CD4-positive, alpha-beta T cell treated with Interferon gamma for 1 hour (primary cell): Measurements from ENCODE around the gene ACTR3.
A peak's percentile ranks its signal among the peaks of the same experiment; 100 is the strongest.
"Not testable (repeated sequence)": the region's sequence is repeated elsewhere in the genome, so short reads cannot be mapped to it uniquely, and the experiment has no call there.

Experiments
- DNase-seq: peaks from one replicate; pipeline ENCODE4 v3.0.0-alpha.2; 2020

The ACTR3 gene

DNA sequence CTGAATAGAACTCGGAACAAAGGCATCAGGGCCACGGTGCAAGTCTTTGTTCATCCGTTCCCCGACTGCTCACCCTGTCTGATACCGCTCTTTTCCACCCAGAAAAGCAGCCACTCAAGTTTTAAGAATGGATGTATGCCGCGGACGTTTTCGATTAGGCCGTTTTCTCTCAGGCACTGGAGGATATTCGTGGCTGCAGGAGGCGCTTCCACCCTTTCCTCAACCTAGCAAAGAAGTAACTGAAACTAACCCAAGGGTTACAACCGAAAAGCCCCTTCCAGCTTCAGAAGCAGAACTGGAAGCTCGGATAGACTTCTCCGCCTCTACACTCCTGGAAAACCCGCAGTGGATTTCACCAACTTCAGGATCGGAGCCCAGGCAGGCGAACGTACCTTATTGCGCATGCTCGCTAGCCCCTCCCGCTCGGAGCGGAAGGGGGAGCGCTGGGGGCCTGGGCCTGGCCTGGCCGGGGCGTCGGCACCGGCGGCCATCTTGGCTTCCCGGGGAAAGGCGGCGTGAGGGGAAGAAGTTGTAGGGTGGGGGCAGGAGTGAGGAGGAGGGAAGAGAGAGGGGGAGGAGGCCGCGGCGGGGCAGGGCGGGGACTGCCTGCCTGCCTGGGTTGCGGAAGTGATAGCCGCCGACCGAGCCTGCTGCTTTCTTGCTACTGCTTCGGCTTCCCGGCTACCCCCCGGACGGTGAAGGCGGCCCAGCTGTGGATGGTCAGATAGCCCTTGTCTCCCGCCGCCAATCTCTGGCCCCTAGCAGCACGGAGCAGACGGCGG is at the start of gene ACTR3:
TSS of gene ACTR3 (plus strand) at position 619 of the 782 bp plus-strand sequence. CDS start 191 bp downstream, outside the sequence.
- peak; percentile 99 for DNase-seq

DNA sequence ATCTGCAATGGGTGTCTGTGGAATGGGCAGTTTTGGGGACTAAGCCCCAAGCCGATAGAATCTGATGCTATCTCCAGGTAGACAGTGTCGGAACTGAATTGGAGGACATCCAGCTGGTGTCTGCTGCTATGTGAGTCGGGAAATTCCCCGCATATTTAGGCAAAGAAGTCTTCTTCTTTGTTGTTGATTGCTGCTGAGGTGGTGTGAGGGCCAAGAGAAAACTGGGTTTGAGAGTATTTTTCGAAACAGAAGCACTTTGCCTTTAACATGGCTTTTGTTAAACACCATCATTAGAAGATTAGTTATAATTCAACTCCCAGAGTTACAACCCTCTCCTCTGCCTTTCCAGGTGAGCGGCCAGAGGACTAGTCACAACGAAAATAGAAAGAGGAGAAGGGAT is 49.4 kb upstream of the ACTR3 start:
- no peak for DNase-seq

DNA sequence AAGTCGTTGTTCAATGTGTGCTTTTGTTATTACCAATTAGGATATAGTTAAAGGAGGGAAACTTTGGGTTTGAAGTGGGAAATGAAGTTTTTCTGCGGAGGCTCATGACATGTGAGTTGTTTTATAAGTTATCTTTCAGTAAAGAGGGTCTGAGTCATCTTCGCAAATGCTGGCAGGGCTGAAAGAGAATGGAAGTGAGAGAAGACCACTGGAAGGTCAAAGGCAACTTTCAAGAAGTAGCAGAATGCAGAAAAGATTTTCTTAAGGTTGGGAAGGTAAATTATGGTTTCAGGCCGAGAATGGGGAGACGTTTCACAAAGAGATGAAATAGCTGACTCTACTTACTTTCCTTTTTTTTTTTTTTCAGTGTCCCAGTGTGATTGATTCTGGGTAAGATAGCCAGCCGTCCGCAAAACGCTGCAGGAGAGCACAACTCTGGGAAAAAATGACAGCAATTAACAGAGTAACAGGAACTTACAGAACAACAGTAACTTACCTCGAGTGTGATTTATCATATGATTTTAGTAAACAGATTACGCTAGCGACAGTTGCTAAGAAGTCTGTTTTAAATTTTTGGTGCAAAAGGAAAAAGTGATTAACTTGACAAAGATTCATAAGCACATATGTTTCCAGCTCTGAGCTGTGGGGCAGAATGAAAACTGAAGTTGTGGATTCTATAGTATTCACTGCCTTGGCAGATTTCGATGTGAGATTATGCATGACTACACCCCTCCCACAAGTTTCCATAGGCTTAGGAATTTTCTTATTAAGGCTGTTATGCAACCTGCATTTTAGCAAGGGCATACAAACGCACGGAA is 46.8 kb upstream of the ACTR3 start:
- no peak for DNase-seq

DNA sequence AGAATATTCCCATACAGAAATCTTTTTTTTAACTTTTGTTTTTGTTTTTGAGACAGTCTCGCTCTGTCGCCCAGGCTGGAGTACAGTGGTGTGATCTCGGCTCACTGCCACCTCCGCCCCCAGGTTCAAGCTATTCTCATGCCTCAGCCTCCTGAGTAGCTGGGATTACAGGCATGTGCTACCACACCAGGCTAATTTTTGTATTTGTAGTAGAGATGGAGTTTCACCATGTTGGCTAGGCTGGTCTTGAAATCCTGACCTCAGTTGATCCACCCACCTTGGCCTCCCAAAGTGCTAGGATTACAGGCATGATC is 46.2 kb upstream of the ACTR3 start:
- DNase-seq, result not testable (repeated sequence)

DNA sequence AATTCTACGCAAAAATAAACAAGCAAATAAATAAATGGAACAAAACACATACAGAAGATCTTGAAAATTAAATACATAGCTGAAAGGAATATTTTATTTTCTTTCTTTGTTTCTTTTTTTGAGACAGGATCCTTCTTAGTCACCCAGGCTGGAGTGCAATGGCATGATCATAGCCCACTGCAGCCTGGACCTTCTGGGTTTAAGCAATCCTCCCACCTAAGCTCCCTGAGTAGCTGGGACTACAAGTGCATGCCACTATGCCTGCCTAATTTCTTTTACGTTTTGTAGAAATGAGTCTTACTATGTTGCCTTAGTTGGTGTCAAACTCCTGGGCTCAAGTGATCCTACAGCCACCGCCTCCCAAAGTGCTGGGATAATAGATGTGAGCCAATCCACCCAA is 44.6 kb upstream of the ACTR3 start:
- no peak for DNase-seq

DNA sequence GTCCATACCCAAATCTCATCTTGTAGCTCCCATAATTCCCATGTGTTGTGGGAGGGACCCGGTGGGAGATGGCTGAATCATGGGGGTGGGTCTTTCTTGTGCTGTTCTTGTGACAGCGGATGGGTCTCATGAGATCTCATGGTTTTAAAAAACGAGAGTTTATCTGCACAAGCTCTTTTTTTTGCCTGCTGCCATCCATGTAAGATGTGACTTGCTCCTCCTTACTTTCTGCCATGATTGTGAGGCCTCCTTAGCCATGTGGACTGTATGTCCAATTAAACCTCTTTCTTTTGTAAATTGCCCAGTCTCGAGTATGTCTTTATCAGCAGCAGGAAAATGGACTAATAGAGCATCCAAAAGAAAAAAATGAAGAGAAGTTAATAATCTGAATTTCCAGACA is 44.1 kb upstream of the ACTR3 start:
- not testable (repeated sequence) for DNase-seq

DNA sequence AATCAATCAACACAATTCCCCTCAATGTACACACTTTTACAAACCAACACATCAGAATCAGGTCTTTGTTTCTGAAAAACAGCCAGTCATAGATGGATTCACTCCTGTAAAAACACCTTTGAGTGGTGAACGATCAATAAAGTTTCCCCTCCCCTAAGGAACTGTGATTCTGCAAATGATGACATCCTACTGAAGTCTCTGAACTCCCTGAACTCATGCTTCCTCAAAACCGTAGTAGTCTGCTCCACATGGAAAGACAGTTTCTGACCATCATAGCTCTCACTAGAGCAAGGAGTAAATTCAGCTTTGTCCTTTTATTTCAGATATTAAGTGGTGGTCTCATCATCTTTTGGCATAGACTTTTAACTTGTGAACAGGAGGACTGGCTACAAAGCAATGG is 43.5 kb upstream of the ACTR3 start:
- DNase-seq, result no peak

DNA sequence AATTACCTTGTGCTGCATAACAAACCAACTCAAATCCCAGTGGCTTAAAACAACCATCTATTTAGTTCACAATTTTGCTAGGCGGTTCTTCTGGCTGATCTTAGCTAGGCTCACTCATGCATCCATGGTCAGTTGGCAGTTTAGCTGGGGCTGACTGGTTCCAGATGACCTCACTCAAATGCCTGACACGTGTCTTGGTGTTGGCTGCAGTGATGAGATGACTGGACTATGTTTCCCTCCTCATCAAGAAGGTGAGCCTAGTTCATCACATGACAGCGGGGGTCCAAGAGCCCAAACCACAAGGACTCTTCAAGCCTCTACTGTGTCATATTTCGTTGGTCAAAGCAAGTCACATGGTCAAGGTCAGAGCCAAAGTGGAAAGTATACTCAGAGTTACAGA is 42.7 kb upstream of the ACTR3 start:
- DNase-seq, result no peak

DNA sequence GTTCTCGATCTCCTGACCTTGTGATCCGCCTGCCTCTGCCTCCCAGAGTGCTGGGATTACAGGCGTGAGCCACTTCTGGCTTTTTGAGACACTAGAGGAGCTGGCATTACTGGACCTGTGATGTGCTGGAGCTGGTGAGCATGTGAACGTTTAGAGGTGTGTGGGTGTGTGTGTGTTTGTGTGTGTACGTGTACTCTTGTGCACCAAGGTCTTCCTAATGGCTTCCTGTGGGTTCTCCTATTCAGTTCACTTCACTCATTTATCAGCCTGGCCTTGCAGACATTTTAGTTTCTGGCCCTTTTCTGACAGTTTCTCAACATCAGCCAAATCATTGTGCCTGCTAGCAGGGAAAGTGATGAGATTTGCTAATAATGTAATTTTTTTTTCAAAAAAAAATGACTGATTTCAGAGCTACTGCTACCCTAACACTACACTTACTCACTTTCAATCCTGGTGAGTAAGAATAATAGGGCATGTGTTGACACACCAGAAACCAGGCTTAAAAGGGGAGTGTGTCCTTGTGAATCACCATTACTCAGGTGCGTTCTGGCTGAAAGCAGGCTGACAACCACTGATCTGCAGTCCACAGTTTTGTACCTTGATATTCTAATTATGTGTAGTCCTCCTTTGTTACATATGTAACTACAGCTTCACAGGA is 41.0 kb upstream of the ACTR3 start:
- no peak for DNase-seq

DNA sequence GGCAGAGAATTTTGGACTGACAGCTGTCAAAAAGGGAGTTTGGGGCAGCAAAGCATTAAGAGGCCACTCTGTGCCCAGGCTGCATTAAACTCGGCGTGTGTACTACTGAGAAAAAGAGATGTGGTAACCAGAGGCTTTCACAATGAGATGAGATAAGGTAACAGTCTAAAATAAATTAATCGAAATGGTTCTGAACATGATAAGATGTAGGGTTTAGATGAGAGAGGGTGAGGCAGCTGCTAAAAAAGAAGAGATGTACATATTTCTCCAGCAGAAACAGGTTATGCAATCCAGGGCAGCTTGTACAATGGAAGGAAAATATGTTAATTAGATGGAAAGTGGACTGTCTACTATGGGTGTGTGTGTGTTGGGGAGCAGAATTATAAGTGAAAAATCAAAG is 39.2 kb upstream of the ACTR3 start:
- no peak for DNase-seq

DNA sequence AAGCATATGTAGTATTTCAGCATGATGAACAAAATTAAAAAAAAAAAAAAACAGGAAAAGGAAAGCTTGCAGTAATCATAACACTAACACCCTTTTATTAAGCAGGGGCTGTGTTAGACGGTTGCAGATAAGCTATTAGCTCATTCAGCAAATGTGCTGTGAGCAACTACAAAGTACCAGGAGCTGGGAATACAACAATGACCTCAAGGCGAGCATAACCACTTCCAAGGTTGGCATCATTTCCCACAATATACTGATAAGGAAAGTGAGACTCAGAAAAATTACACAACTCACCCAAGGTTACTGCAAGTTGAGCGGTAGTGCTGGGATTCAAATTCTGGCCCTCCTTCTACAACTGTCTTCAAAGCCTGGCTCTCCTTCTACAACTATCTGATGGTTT is 38.2 kb upstream of the ACTR3 start:
- no peak for DNase-seq

DNA sequence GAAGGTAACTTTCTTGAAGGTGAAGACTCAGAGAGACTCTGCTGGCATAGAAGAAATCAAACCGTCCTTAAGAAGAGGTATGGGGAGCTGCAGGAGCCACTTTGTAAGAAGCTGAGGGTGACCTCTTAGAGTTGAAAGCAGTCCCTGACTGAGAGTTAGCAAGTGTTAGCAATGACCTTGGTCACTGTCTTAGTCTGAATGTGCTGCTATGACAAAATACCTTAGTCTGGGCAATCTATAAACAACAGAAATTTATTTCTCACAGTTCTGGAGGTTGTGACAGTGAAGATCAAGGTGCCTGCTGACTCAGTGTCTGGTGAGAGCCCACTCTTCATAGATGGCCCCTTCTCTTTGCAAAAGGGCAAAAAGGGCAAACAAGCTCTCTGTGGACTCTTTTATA is 35.7 kb upstream of the ACTR3 start:
- DNase-seq, result no peak

DNA sequence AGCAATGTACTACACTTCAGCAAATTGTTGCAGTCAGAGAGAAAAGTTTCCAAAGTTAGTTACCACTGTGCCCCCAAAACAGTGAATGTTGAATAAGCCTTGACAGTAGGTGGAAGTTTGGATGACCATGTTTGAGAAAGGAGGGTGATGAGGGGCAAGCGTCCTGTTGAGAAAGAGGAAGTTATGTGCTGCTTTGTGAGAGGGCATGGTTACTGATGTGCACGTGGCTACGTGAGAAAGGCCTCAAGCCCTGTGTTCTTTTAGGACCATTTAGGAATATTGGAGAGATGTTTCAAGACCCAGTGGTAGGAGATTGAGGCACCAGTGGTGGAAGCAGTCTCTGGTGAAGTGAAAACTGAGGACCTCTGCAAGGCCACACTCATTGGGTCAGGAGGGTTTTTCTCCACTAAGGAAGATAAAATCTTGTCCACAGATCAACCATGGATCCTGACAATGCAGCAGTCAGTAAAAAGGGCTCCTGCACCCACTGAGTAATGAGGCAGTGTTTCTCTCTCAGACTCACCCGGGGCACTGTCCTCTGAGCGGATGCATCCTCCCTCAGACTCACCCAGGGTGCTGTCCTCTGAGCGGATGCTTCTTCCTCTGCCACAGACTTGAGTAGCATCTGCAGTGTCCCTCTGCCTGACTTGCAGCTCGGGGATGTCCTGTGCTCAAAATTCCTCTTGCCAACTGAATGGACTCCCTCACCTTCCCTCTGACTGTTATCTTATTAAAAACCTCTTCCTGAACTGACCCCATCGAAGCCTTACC is 34.7 kb upstream of the ACTR3 start:
- peak; percentile 10 for DNase-seq

DNA sequence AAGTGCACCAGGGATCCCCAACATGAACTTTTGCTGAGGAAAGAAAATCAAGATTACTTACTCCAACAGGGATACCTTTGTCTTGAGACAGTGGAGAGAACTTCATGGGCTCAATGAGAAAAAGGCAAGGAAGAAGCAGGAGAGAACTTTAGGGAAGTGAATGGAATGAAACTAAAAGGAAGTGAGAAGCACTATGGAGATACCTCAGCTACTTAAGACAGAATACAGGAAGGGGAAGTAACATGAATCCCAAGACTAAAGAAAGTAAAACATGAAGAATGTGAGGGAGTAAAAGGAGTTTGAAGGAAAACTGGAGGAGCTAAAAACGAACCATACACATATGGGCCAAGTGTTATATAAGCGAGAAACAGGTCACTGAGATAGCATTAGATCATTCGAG is 32.4 kb upstream of the ACTR3 start:
- no peak for DNase-seq

DNA sequence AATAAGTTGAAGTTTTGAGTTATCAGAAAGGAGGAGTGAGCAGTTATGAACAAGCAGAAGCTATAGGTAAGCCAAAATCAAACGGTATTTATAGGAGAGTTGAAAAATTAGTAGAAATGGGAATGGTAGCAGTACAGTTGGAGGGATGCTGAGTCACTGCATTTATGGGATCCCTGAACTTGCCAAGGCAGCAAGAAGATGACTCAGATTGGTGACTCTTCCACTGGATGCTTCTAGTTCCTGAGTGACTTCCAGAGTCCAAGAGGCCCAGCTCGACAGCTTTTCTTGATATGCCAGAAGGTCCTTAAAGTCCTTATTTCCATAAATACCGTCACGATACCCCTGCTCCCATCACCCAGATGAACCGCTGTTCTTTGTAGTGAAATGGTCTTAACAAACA is 31.1 kb upstream of the ACTR3 start:
- DNase-seq, result no peak

DNA sequence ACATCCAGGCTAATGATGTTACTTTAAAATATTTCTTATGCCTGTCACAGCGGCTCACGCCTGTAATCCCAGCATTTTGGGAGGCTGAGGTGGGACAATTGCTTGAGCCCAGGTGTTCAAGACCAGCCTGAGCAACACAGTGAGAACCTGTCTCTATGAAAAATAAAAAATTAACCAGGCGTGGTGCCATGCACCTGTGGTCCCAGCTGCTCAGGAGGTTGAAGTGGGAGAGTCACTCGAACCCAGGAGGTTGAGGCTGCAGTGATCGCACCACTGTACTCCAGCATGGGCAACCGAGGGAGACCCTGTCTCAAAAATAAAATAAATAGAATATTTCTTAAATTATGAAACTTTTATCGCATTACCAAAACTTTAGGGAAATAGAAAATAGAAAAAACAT is 28.1 kb upstream of the ACTR3 start:
- DNase-seq, result no peak

DNA sequence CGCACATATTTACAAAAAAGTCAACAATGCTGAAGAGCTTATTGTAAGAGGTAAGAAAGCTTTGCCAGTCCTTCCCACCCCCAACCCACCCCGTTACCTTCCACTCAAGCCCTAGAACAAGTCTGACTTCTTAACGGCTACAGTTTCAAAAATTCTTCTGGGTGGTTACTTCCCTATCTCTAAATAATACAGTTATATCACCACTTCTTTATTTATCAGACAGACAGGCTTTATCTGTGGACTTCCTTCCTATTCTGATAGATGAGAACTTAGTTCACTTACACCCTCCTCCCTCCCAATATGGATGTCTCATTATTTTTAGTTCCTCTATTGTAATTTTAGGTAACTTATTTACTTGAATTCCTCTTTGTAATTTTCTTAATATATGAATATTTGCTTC is 26.7 kb upstream of the ACTR3 start:
- no peak for DNase-seq

DNA sequence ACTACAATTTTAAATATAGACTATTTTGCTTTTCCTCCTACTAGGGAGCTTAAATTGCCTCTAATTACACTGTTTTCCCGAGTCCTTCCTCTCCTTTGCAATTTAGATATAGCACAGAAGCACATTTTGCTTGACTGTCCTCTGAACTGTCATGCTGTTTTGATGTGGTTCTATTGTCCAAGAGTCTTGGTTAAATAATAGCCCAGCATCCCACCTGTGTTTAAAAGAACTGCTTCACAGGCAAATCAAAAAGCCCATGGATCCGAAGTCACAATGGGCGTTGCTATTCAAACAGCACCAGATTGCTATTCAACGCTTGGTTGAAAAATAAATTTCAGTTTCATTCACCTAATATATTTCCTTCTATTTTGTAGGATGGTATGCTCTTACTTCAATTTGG is 22.3 kb upstream of the ACTR3 start:
- no peak for DNase-seq

DNA sequence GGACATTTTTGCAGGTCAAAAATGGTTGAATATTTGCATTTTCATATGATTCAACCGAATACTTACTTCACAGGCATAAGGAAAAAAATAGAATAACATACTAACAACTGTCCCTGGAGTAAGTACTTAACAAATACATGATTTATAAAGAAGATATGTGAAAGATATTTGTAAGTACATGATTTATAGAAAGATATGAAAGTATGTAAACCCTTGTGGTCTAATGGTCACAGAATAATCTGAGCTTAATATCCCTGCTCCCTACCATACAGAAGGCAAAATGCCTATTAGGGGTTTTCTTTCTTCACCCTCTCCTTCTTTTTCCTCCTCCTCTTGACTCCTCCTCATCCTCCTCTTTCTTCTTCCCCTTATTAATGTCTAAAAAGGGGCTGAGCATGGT is 20.6 kb upstream of the ACTR3 start:
- DNase-seq, result no peak

DNA sequence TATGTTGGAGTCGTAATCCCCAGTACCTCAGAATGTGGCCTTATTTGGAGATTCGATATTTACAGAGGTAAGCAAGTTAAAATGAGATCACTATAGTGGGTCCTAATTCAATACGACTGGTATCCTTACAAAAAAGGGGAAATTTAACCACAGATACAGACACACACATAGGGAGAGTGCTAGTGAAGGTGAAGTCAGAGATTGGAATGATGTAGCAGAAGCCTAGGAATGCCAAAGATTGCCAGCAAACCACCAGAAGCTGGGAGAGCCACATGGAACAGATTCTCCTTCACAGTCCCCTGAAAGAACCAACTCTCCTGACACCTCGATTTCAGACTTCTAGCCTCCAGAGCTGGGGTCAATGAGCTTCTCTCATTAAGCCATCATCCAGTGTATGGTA is 17.7 kb upstream of the ACTR3 start:
- no peak for DNase-seq

DNA sequence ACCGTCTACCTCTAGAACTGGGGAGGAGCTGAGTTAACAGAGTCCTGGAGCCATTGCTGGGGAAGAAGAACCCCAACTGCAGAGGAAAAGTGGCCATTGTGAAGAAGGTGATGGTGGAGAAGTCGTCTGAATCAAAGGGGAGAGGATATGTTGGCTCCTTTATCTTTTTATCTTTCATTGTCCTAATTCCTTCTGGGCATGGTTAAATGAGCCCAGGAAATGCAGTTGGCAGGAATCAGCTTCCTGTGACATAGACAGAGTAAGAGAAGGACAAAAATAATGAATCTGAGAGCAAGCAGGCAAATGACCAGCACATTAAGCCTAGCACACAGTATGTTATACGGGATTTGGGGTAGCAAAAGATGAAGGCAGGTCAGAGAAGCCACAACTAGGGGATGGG is 16.0 kb upstream of the ACTR3 start:
- DNase-seq, result no peak

DNA sequence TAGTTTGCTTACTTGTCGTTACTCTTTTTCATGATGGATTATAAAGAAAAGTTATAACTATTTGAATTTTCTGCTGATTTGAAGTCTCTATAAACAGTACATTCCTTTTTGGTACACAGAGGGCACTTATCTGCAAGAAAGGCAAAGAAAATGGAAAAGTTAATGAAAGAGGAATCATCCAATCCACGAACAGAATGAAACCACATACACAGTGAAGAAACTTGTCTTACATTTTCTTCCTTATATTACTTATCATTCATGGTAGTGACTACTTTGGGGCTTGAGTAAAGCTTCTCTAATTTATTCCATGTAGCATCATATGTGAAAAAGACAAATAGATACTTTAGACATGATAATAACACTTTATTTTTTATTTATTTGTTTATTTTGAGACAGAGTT is 14.8 kb upstream of the ACTR3 start:
- DNase-seq, result no peak
